GM21528 (cell line): Measurements from ENCODE around the gene SCGB3A1.

Source experiments
- ATAC-seq: cut with Tn5 transposase; IDR thresholded peaks from one replicate; pipeline ENCODE4 v1.9.1; 2021; ENCODE audit warnings: mild to moderate bottlenecking, moderate library complexity; ENCODE audit not compliant: unreplicated experiment, low FRiP score

The SCGB3A1 gene

DNA sequence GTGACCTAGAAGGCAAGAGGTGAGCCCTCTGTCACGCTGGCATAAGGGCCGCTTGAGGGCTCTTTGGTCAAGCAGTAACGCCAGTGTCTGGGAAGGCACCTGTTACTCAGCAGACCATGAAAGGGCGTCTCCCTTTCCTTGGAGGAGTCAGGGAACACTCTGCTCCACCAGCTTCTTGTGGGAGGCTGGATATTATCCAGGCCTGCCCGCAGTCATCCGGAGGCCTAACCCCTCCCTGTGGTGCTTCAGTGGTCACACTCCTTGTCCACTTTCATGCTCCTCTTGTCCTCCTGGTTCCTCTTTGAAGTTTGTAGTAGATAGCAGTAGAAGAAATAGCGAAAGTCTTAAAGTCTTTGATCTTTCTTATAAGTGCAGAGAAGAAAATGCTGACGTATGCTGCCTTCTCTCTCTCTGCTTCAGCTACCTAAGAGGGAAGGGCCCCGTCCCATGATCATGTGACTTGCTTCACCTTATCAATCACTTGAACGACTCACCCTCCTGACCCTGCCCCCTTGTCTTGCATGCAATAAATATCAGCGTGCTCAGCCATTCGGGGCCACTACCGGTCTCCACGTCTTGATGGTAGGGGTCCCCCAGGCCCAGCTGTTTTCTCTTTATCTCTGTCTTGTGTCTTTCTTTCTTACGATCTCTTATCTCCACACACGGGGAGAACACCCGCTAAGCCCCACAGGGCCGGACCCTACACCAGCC lies 16.7 kb upstream of the SCGB3A1 start:
- ATAC-seq = no peak

DNA sequence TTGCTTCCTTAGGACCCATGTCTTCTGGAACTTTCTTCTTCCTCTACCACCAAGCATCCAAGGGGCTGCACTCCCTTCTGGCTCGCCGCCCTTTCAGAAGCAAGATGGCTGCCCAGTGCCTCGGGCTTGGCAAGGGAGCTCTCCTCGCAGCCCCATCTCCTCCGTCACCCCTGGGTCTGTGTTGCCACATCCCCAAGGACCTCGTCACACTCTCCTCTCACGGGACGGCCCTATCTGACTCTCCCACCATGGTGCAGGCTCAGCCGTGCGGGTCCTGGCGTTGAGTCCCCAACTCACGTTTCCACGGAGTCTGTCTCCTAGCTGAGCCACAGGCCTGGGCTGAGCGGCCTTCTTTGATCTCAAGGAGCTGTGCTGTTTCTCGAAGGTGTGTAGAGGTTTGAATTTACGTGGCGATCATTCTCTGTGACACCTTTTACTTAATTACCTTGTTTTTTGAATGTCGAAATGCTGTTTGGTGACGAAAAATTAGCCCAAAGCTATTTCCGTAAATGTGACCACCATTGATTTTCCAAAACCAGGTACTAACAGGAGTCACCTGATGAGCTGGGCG lies 15.0 kb upstream of the SCGB3A1 start:
- no peak for ATAC-seq

DNA sequence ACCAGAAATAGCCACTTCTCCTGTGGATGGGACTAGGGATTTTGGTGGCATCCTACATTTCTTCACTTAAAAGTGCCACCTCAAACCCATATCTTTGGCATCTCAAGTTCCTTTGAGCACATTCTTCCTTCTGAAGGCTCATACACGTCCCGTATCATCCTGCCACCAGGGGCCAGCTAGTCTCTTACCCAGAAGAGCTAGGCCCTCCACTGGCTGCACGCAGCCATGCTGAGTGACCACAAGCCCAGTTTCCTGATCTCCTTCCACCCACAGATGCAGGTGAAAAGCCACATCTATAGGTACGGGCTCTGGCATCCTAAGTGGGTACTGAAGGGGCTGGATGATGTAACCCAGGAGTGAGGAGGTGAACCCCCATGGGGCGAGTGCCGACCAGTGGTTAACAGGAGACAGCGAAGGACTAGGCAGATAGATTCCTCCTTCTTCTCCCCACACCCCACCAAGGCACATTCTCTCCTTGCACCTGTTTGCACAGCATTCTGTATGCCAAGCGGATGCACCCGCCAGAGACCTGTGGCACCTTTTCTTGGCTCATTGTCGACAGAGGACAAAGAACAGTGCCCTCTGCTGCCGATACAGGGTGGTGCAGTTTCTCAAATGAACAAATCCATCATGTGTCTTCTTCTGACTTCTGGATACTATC lies 14.4 kb upstream of the SCGB3A1 start:
- ATAC-seq = no peak

DNA sequence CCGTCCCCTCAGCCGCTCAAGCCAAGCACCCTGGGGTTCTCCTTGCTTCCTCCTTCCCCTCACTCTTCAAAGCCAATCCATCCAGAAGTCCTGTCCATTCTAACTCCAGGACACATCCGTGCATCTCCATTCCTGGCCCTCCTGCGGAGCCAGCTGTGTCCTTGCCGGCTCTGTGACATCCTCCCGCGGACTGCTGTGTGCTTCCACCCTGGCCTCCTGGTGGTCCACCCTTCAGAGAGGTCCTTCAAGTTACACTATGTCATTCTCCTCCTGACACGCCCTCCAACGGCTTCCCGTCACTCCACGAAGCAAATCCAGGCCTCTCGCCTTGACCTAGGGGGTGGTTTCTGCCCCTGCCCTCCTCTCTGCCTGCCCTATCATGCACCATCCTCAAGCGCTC lies 13.0 kb upstream of the SCGB3A1 start:
- no peak for ATAC-seq

DNA sequence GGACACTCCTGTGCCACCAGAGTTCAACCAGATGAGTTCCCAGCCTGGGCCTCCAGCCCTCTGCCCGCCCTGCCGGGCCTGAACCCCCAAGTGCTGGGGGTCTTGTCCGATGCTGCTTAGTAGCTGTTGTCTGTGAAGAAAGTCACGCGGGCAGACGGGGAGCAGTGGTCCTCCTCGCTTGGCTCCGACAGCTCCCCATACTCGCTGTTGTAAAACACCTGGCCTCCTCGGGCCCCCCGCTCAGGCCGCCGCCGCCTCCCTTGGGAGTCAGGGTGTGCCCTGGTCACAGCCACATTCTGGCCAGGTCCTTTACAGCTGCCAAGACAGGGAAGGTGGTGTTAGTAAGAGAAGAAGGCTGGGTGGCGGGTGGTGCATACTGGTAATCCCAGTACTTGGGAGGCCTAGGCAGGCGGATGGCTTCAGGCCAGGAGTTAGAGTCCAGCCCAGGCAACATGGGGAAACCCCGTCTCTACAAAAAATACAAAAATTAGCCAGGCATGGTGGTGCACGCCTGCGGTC lies 11.8 kb upstream of the SCGB3A1 start:
- no peak for ATAC-seq

DNA sequence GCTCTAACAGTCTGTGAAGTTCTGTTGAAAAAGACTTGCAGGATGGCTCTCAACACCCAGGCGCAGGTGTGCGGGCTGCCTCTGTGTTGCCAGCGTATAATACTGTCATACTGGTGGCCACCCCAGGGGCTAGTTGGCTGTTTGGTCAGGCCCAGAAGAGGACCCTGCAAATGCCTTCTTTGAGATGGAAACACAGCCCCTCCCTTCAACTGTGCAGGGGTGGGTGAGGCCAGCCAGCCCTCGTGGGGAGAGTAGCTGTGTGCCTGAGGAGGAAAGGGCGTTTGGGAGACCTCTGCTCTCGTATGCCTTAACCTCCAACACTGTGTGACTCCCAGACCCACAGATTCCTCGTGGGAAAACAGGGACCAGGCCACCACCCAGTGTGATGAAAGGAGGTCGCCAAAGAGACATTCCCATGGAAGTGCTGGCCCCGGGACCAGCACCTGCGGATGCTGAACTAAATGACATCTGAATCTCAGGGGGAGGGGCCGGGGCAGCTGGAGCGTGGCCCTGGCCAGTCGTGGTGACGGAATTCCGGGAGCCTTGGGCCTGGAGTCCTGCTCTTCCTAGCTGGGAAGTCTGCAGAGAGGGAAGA lies 11.3 kb upstream of the SCGB3A1 start:
- no peak for ATAC-seq

DNA sequence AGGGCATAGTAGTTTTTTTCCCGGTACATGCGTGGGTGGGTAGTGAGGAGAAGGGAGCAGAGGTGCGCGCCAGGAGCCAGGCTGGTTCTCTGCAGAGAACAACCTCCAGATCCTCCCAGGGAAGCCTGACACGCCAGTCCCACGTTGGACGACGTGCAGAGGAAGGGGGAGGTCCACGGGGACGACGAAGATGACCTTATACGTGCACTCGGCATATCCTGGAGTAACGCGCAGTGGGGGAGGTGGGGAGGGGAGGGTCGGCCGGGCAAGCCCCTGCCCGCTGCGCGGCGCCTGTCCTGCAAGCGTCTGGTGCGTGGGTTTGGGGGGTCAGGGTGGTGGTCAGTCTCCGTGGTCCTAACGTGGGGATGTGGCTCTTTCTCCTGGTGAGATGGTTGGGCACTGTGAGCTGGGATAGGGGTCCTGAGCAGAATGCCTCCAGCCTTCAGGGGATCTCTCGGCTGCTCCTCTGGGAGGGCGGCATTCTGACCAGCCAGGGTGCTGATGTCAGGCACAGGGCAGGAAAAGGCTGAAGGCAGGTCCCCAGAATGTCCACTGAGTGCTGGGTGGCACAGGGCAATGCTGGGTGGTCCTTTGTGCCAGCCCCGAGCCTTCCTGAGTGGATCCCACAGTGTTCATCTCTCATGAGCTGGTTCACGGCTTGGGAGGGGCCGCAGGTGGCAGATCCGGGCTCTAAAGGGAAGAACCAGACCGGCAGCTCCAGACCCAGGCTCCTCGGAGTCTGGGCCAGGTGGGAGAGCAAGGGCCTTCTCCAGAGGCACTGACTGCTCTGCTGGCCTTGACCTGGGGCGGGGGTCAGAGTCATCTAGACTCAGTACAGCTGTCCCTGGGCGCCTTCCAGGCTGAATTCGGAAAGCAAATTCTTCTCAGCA lies 10.5 kb upstream of the SCGB3A1 start:
- ATAC-seq = no peak

DNA sequence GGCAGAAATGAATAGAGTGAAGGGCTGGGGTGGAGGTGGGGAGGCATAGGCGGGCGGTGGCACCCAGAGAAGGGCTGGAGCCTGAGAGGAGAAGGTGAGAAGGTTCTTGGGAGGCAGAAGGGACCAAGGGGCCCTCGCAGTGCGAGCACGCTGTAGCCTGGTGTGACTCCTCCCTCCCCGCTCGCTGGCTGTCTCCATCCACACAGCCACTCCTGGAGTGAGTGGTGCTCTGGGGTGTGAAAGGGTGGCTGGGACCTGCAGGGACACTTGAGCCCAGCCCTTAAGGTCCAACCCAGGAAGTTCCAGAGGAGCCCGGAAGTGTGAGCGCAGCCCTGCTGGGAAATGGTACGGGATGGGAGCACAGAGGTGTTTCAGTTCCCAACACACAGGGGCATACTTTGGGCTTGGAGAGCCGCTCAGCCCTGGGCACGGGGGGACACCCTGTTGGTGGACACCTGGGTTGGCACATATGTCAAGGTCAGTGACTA lies 9.3 kb upstream of the SCGB3A1 start:
- ATAC-seq = no peak

DNA sequence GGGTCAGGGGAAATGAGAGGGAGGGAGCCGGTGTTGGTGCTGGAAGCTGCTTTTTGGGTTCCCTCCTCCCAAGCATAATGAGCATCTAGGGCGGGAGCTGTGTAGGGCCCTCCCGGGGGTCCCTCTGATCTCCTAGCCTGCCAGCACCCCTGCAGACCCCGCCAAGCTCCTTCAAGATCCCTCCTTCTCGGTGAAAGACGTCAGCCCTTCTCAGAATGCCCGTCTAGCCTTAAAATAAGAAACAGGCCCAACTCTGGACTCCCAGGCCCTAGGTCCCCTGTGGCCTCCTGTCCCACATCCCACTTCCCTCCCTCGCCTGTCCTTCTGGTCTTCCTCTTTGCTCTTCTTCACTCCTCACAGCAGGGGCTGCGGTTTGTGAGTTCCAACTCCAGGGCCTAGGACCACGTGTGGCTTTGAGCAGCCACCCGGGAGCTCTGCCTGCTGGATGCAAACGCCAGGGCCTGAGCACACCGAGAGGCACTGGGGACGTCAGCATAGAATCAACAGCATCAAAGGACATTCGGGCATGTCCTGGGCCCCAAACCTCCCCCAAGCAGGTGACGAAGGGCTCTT lies 8.8 kb upstream of the SCGB3A1 start:
- ATAC-seq = no peak

DNA sequence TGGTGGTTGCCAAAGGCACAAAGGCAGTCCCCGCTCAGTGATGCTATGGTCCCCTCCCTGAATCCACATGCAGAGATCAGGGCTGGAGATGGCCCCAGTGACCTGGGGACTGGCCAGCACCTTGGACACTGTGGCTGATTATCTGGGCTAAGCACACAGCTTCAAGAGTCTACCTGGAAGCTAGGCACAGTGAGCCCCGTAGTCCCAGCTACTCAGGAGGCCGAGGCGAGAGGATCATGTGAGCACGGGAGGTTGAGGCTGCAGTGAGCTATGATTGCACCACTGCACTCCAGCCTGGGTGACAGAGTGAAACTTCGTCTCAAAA lies 8.3 kb upstream of the SCGB3A1 start:
- ATAC-seq = no peak

DNA sequence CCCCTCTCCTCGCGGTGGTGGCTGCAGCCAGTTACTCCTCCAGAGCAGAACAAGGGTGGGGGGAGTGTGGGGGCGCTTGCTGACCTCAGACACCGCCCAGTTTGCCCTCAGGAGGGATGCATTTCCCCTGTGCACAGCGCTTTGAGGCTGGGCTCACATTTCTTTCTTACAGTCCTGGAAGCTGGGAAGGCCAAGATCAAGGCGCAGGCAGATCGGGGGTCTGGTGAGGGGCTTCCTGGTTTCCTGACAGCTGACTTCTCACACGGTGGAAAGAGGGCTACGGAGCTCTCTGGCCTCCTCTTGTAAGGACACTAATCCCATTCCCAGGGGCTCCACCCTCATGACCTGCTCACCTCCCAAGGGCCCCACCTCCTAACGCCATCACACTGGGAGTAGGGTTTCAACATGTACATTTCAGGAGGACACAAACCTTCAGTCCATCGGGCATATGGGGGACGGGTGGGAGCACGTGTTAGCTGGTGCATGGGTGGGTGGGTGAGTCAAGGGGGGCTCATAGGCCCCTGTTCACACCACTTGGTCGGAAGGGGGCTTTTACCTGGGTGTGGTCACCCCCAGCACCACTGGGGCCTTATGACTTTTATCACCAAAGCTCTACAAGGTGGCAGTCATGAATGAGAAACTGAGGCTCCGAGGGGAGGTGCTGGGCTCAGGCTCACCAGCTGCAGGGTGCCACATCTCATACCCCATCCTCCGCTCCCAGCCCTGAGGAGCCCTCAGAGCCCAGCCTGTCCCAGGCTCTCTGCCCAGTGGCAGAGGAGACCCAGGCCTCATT lies 7.7 kb upstream of the SCGB3A1 start:
- ATAC-seq = no peak

DNA sequence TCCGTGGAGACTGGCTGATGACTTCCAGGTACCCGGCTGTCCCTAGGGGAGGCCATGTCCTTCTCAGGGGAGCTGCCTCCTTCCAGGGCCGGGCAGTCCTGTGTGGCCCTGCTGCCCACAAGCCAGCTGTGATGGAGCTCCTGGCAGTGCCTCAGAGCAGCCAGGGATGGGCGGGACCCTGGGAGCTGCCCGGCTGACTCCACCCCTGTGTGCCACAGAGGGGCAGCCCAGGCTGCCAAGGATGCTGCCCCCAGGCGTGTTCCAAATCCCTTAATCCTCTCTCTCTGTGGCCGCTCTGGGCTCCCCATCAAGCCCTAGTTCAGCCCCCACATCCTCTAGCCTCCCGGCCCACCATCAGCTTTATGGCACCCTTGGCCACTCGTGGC lies 7.0 kb upstream of the SCGB3A1 start:
- ATAC-seq = no peak

DNA sequence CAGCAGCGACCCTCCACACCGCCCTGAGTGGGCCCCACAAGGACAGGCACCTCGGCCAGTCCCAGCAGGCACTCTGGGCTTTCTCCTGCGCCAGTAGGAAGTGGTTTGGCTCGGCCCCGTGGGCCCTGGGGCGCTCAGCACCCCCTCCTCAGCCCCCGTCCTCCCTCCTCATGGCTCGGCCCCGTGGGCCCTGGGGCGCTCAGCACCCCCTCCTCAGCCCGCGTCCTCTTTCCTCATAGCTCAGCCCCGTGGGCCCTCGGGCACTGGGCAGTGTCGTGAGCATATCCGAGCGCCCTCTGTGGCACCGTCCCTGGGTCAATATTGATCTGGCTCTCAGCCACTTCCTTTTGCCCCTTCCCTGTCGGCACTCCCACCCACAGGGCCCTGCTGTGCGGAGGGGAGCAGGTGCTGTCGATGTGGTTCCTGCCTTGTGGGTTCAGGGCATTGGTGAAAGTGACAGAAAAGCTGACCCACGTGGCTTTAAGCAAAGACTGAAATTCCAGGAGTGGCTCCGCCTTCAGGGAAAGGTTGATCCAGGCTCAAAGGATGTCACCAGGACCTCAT lies 5.5 kb upstream of the SCGB3A1 start:
- no peak for ATAC-seq

DNA sequence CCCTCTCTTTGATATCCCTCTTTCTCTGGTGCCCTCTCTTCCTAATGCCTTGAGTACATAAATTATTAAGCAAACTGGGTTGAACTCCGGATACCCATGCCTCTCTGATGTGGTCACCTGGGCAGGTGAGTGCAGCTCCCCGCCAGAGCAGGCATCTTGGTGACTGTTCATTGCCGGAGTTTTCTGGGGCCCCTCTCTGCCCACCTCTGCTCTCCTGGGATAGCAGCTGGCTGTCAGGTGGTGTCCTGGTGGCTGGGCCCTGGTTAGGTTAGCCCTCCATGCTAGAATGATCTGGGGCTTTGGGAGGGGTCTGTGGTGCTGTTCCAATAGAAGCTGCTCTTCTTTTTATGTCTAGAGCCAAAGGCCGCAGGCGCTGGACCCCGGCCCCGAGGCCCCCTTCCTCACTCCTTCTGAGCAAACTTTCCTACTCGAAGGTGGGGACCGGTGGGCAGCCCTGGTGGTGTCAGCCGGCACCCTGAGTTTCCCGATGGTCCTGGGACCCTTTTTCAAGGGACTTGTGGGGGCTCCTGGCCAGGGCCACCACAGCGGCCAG lies 4.9 kb upstream of the SCGB3A1 start:
- ATAC-seq = no peak

DNA sequence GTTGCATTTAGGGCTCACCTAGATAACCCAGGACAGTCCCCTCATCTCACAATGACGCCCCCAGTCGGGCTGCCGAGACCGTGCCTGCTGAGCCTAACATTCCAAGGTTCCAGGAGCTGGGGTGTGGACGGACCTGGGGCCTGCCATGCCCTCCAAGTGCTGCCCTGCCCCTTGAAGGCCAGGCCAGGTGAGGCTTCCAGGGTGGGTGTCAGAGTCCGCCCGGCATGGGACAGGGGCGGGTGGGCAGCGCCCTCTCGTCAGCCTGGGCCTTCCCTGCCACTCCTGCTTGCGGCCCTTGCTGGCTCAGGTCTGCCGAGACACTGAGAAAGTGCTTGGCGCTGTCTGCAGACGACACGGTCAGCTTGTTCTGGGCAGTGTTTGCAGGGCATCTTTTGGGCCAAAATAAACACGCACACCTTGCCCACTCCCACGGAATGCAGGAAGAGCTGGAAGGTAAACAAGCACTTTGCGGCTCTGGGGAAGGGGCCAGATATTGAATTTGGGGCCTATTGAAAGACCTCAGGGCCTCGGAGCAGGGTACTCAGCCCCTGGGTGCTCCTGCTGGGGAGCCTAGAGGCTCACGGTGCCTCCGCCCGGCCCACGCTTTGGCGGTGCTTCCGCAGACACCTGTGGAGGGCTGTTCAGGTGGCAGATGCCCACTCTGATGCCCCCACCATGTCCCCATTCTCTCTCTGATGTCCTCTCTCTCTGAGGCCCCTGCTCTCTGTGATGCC lies 4.2 kb upstream of the SCGB3A1 start:
- no peak for ATAC-seq

DNA sequence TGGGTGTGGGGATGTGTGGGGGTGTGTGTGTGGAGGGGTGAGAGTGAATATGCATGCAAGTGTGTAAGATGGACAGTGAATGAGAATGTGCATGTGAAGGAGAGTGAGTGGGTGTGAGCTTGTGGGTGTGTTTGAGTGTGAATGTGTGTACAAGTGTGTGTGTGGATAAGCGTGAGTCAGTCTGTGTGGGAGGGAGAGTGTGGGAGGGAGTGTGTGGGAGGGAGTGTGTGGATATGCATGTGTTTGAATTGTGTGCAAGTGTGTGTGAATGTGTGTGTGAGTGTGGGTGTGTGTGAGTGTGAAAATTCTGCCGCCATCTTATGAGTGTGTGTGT lies 3.7 kb upstream of the SCGB3A1 start:
- ATAC-seq = no peak

DNA sequence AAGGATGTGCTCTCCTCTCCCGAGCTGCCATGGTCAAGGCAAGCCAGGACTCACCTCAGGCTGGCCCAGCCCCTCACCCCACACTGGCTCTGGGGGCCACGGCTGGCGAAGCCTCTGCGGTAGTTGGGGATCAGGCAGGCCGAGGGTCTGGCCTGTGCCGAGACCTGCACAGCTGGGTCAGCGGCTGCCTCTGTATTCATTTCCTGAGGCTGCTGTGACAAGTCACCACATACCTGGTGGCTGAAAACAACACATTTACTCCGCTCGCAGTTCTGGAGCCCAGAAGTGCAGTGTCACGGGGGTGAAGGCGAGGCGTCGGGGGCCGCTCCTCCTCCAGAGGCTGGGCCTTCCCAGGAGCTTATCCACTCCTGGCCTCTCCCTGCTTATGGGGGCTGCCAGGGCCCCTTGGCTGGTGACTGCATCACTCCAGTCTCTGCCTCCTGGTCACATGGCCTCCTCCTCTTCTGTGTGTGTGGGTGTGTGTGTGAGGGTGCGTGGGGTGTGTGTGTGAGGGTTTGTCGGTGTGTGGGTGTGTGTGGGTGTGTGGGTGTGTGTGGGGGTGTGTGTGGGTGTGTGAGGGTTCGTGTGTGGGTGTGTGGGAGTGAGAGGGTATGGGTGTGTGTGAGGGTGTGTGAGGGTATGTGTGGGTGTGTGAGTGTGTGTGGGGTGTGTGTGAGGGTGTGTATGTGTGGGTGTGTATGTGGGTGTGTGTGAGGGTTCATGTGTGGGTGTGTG lies 3.2 kb upstream of the SCGB3A1 start:
- no peak for ATAC-seq
